GM19240 (cell line): ENCODE measurements around the gene STAG3.
"Not testable (repeated sequence)": the region's sequence is repeated elsewhere in the genome, so short reads cannot be mapped to it uniquely, and the experiment has no call there.

Source experiments
- DNase-seq: peaks from one replicate; pipeline ENCODE4 v3.0.0; 2011; ENCODE audit warnings: low spot score; ENCODE audit not compliant: insufficient read length

The STAG3 gene

DNA sequence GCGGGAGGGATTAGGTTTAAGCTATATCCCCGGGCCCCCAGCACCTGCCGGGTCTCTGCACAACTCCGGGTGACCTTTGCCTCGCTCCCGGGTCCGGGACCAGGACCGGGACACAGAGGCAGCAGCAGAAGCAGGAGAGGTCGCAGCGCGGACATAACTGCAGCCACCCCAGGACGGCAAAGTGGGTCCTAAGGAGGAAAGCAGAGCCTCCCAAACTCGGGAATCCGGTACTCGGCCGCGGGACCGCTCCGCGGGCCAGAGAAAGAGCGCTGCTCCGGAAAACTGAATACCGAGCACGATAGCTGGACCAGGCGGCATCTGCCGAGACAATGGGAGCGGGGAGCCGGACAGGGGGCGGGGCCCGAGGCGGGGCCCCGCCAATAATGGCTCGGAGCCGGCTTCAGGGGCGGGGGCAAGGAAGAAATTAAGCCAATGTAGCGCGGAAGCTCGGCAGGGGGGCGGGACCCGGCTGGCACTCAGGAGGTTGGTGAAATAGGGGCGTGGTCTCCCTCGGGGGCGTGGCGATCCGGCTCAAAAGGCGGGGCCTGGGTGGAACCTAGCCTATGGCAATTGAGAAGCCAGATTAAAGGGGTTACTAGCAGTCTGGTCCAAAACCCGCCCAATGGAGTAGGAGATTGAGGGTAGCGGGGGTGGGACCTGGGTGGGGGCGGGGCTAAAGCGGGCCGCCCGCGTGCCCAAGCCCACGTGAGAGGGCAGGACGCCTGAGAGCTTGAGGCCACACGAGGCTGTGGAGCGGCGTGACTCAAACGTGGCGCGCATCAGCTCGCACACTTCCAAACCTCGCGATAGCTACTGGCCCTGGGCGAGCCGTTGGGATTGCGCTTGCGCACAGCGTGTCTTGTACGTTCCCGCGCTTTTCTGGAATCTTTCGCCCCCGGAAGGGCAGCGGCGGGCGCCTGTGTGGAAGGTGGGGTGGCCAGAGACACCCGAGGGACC, at the start of gene STAG3, which contains the start of gene GPC2:
Gene STAG3 (plus strand): TSS at position 874 of the 957 bp plus-strand sequence. CDS start 2,639 bp downstream, outside the sequence.
Gene GPC2 (minus strand): TSS at position 337 of the 957 bp plus-strand sequence. CDS start 182 bp downstream, at position 155.
- DNase-seq: peak; percentile 93

- DNase-seq: no peak
These were observed 49.1 kb upstream of the STAG3 start for GRCh38 chr7:100128637-100128963.

DNA sequence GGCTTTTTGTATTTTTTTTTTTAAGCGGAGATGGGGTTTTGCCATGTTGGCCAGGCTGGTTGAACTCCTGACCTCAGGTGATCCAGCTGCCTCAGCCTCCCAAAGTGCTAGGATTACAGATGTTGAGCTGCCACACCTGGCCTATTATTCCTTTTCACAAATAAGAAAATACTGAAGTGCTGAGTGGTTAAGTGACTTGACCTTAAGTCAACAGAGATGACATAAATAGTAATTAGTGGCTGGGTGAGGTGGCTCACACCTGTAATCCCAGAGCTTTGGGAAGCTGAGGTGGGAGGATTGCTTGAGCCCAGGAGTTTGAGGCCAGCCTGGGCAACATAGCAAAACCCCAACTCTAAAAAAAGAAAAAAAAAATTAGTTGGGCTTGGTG, 47.5 kb upstream of the STAG3 start:
- DNase-seq: not testable (repeated sequence)

DNA sequence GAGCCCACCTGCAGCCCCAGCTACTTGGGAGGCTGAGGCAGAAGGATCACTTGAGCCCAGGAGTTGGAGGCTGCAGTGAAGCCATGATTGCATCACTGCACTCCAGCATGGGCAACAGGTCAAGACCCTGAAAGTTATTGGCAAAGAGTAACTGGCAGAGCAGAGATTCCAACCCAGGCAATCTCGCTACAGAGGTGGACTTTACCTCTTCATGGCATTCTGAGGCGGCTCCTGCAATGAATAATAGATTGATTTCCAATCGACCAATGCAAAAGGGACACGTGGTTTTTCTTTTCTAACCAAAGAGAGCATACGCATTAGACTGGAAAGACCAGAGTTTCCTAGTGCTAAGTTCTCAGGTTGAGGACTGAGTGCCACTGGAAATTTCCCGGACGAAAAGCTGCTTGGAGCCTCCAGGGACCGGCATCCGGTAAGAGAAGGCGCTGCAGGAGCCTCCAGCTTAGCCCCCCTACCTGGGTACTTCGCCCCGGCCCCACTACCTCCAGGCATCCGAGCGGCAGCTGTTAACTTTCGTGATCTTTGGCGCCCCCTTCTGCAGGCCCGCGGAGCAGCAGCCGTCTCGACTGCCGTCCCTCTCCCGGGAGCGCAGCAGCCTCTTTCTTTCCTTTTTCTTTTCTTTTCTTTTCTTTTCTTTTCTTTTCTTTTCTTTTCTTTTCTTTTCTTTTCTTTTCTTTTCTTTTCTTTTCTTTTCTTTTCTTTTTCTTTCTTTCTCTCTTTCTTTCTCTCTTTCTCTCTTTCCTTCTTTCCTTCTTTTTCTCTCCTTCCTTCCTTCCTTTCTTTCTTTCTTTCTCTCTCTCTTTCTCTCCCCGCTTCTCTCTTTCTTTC, 46.9 kb upstream of the STAG3 start:
- DNase-seq: peak; percentile 61

DNA sequence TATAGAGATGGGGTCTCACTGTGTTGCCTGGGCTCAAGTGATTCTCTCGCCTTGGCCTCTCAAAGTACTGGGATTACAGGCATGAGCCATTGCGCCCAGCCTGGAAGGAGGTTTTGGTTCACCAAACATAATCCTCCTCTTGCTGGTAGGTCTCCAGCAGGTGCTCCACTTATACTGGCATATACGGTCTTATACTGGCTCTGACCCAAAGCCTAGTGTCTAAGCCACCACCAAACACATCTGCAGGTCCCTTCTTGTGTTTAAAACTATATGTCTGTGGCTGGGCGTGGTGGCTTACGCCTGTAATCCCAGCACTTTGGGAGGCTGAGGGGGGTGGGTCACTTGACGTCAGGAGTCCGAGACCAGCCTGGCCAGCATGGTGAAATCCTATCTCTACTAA, 45.6 kb upstream of the STAG3 start:
- DNase-seq: no peak

GRCh38 chr7:100132697-100133151, 45.0 kb upstream of the STAG3 start:
- DNase-seq: peak; percentile 57

- DNase-seq: no peak
These were observed 39.6 kb upstream of the STAG3 start for GRCh38 chr7:100137851-100138760.

- DNase-seq: no peak
These were observed 36.2 kb upstream of the STAG3 start for GRCh38 chr7:100141555-100141949.

- DNase-seq: no peak
These were observed 35.3 kb upstream of the STAG3 start for GRCh38 chr7:100142461-100142860.

- not testable (repeated sequence) for DNase-seq
These were observed 31.4 kb upstream of the STAG3 start for GRCh38 chr7:100146350-100146749.

- DNase-seq: no peak
These were observed 30.4 kb upstream of the STAG3 start for GRCh38 chr7:100147278-100147677.

GRCh38 chr7:100148225-100148558, 29.5 kb upstream of the STAG3 start:
- DNase-seq: no peak

DNA sequence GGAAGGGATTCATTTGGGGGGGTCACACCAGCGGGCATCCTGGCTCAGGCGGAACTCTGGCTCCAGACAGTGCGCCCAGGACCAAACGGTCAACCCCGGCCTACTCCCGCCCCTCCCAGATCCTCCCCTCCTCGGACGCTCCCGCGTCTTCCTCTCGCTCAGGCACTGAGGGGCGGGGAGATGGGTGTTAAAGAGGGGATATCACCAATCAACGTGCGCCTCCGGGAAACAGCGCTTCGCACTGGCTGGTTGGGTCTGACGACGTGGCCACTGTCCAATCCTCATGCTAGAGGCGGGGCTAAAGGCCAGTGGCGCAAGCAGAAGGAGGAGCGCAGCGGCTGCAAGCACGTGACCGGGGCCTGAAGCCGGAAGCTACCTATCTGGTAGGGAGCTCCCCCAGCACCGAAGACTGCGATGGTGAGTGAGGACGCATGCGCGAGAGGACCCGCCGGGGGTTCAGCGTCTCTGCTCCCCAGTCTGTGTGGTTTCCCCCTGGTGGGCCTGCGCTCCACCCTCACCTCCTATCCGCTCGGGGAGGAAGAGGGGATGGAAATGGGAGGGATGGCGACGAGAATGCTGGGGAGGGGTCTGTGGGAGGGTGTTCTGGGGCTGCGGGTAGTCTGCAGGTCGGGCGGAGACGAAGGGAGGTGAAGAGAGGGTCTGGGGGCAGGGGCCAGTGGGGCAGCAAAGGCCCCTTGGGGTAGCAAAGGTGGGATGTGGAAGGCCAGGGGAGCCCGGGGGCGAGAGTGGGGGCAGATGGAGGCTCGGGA, 29.0 kb upstream of the STAG3 start, which contains the start of gene LAMTOR4:
Gene LAMTOR4 (plus strand): TSS at position 360 of the 770 bp plus-strand sequence. CDS start 55 bp downstream, at position 415.
- peak; percentile 98 for DNase-seq

DNA sequence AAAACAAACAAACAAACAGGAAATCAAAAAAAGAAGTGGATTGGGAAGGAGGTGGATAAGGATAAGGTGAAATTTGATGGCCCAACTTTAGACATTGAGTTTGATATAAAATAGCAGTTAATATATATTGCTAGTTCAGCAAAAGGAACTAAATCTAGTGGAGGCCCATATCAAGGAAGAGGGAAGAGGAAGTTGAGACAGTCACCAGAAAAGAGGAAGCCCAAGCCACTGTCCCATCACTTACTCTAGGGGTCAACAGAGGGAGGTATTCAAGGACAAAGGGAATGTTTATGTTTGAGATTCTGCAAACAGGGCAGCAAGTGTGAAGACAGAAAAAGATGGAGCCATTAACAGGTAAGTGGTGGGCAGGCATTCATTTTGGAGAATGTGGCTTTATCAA, 25.3 kb upstream of the STAG3 start:
- no peak for DNase-seq

DNA sequence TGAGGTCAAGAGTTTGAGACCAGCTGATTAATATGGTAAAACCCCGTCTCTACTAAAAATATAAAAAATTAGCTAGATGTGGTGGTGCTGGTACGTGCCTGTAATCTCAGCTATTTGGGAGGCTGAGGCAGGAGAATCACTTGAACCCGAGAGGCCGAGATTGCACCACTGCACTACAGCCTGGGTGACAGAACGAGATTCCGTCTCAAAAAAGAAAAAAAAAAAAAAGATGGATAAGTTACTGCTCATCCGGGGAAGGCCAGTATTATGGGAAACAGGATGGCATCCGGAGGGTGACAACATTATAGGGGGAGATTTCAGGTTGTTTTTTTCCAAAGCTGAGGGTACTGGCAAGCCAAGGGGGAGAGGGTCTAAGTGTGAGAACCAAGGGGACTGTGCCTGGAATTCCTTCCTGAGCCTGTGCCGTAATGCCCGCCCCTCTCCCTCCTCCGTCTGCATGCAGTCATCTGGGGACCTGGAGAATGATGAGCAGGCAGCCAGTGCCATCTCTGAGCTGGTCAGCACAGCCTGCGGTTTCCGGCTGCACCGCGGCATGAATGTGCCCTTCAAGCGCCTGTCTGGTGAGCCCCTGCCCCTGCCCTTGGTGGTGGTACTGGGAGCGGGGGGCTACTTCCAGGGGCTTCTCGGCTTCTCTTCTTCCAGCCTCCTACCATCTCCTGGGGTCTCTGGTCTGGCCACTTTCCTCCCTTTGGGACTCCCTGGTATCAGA, 24.6 kb upstream of the STAG3 start:
- no peak for DNase-seq

GRCh38 chr7:100153708-100154535, 23.8 kb upstream of the STAG3 start:
- no peak for DNase-seq

DNA sequence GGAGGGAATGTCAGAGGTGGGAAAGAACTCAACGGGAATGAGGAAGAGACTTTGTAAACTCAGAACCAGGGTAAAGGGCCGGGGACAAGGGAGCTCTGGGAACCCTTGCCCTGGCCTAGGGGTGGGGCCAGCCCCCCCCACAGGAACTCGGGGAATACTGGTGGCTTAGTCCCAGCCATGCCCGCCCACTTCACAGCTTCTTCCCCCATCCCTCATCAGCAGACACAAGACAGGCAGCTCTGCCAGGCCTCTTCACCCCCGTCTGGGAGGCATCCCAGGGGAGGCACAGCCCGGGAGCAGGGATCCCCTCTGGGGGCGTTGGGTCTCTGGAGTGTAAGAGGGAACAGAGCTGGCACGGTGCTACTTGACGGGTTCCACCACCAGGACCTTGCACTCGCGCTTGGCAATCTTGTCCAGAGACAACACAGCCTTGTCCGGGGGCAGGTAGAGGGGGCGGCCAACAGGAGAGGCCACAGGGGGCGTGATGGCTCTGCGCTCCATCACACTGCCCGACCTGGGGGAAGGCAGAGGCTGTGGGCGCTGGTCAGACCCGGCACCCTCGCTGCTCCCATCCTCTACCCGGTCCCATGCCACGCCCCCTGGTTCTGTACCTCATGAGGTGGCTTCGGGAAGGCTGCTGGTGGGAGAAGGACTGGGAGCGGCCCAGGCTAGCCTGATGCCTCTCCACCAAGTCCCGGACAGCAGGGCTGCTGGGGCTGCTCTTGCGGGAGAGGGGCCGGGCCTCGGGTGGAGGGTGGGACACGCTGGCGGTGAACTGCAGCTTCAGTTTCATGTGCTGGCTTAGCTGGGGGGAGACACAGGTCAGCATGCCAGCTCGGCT, 22.8 kb upstream of the STAG3 start:
- no peak for DNase-seq
